ENCODE measurements around the gene CINP. TPM values are rescaled to one million over a fixed set of nuclear protein-coding genes. Genes with fewer than 3 reads are reported as not detected.

The CINP gene
- total and polyA plus RNA-seq, 2 of the 13 experiments (the other 11 are each of a cell fraction or from before 2014, with no cell fraction given): 32.8 to 42.8 TPM

DNA sequence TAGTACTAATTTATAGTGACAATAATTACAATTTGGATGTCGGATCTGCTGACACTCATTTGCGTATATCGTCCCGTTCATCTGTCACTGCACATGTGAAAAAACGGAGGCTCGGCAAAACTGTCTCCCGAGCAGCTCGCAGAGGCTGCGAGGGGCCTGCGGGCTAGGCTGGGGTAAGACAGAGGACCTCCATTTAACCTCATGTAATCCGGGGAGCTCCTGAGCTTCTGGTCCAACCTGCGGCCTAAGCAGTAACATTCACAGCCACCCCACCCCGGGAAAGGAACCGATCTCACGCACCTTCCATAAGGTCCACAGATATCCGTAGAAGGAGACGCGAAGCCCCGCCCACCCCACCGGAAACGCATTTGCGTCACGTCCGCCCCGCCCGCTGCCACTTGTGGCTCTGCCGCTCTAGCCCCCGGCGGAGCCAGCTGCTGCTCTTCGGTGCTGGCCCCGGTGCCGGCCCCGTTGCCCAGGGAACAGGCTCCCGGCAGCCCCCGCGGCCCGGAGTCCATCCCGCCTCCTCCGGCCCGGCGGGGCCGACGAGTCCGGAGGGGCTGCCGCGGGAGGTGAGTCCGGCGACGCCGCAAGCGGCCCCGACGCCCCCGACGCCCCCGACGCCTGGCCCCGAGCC is at the start of gene CINP, which contains the start of gene TECPR2 (continued):
- no peak for TF ChIP-seq ATF6 (CRISPR knock-in tag; conservative IDR thresholded peaks at IDR 0.05)
- TF ChIP-seq ZBTB33 (CRISPR knock-in tag; IDR thresholded peaks at IDR 0.05): no peak
- no peak for TF ChIP-seq CREBL2 (CRISPR knock-in tag; IDR thresholded peaks at IDR 0.05; ENCODE audit: borderline replicate concordance)
- no peak for TF ChIP-seq ZNF234 (CRISPR knock-in tag; conservative IDR thresholded peaks at IDR 0.05)
- TF ChIP-seq ZNF382 (CRISPR knock-in tag; IDR thresholded peaks at IDR 0.05; ENCODE audit: borderline replicate concordance): no peak
- no peak for TF ChIP-seq NFIB (CRISPR knock-in tag; IDR thresholded peaks at IDR 0.05; ENCODE audit: borderline replicate concordance)
- TF ChIP-seq ZXDC (CRISPR knock-in tag; IDR thresholded peaks at IDR 0.05): peak; percentile 18; the same call in 1 of the 2 replicates
- no peak for TF ChIP-seq ZNF879 (CRISPR knock-in tag; IDR thresholded peaks at IDR 0.05)
- TF ChIP-seq NCOR1 (IDR thresholded peaks at IDR 0.05; ENCODE audit: borderline replicate concordance, low read length): no peak
- 0 out of 2 replicates have a peak, but pooled peaks have one; percentile 7 for TF ChIP-seq NFYB (CRISPR knock-in tag; IDR thresholded peaks at IDR 0.05)
- TF ChIP-seq, protein P1, sequence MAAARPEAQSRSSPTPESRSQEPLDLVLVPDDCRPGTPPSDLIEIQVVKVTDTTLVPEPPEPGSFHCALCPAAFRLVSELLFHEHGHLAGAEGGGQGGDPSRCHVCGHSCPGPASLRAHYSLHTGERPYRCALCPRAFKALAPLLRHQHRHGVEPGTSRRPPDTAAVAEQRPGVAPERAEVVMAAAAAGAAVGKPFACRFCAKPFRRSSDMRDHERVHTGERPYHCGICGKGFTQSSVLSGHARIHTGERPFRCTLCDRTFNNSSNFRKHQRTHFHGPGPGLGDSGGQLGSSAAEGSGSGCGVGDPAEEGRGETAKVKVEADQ (CRISPR knock-in tag; IDR thresholded peaks at IDR 0.05; ENCODE audit: borderline replicate concordance): no peak
- TF ChIP-seq GZF1 (CRISPR knock-in tag; IDR thresholded peaks at IDR 0.05): no peak
- no peak for TF ChIP-seq NONO (IDR thresholded peaks at IDR 0.05)
- TF ChIP-seq NONO (CRISPR knock-in tag; conservative IDR thresholded peaks at IDR 0.05): peak; percentile 29; the same call in 1 of the 2 replicates
- TF ChIP-seq AGO2 (optimal IDR thresholded peaks at IDR 0.05; ENCODE audit: low read depth, low read length): no peak
- TF ChIP-seq ZNF629 (CRISPR knock-in tag; conservative IDR thresholded peaks at IDR 0.05): no peak
- no peak for TF ChIP-seq TRIM24 (CRISPR knock-in tag; IDR thresholded peaks at IDR 0.05)
- TF ChIP-seq HDAC6 (IDR thresholded peaks at IDR 0.05; ENCODE audit: low read depth, low read length): no peak
- TF ChIP-seq, protein P2, sequence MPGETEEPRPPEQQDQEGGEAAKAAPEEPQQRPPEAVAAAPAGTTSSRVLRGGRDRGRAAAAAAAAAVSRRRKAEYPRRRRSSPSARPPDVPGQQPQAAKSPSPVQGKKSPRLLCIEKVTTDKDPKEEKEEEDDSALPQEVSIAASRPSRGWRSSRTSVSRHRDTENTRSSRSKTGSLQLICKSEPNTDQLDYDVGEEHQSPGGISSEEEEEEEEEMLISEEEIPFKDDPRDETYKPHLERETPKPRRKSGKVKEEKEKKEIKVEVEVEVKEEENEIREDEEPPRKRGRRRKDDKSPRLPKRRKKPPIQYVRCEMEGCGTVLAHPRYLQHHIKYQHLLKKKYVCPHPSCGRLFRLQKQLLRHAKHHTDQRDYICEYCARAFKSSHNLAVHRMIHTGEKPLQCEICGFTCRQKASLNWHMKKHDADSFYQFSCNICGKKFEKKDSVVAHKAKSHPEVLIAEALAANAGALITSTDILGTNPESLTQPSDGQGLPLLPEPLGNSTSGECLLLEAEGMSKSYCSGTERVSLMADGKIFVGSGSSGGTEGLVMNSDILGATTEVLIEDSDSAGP (CRISPR knock-in tag; IDR thresholded peaks at IDR 0.05; ENCODE audit: borderline replicate concordance): no peak
- peak; percentile 41; the same call in 1 of the 2 replicates for TF ChIP-seq SP4 (CRISPR knock-in tag; IDR thresholded peaks at IDR 0.05)
- TF ChIP-seq NFKBIZ (CRISPR knock-in tag; IDR thresholded peaks at IDR 0.05): peak; percentile 55; the same call in 1 of the 2 replicates
